GM13977 (cell line): ENCODE data around the gene KCNG2.

Source experiments
- DNase-seq: peaks from one replicate; pipeline ENCODE4 v3.0.0; 2012; ENCODE audit warnings: low spot score
- in situ Hi-C: fragments of 300-500 bp; cut with MboI; formaldehyde crosslinking; loops from one replicate; pipeline ENCODE4 v1.12.0; 2022; ENCODE audit warnings: low sequenced_read_pairs, low pct_unique_long_range_greater_than_20kb, mixed read lengths, inconsistent platforms; ENCODE audit not compliant: unreplicated experiment
- TF ChIP-seq, protein P1 (sequence below): IDR thresholded peaks from 2 replicates; pipeline ENCODE4 v1.5.1; 2012; ENCODE audit warnings: mild to moderate bottlenecking, control low read depth; ENCODE audit not compliant: insufficient read depth; ENCODE audit errors: extremely low read depth, missing control alignments

Gene KCNG2

DNA sequence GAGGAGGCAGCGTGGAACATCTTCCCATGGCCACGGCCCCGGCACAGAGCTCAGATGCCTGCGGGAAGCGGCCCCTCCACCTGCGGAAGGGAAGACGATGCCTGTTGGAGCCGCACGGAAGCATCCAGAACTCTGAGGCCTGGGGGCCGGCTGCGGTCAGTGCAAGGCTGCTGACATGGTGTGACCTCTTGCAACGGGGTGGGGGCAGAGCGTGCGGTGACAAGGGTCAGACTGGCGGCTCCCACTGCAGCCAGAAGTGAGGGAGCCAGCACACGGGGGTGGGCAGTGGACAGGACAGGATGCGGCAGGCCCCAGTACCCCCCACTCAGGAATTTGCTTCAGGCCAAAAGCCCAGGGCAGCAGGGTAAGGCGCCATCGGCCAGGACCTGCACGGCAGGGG is 104.9 kb downstream of the KCNG2 start:
- DNase-seq = no peak
- TF ChIP-seq, protein P1, sequence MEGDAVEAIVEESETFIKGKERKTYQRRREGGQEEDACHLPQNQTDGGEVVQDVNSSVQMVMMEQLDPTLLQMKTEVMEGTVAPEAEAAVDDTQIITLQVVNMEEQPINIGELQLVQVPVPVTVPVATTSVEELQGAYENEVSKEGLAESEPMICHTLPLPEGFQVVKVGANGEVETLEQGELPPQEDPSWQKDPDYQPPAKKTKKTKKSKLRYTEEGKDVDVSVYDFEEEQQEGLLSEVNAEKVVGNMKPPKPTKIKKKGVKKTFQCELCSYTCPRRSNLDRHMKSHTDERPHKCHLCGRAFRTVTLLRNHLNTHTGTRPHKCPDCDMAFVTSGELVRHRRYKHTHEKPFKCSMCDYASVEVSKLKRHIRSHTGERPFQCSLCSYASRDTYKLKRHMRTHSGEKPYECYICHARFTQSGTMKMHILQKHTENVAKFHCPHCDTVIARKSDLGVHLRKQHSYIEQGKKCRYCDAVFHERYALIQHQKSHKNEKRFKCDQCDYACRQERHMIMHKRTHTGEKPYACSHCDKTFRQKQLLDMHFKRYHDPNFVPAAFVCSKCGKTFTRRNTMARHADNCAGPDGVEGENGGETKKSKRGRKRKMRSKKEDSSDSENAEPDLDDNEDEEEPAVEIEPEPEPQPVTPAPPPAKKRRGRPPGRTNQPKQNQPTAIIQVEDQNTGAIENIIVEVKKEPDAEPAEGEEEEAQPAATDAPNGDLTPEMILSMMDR = no peak
- in situ Hi-C loops = no loop called here

DNA sequence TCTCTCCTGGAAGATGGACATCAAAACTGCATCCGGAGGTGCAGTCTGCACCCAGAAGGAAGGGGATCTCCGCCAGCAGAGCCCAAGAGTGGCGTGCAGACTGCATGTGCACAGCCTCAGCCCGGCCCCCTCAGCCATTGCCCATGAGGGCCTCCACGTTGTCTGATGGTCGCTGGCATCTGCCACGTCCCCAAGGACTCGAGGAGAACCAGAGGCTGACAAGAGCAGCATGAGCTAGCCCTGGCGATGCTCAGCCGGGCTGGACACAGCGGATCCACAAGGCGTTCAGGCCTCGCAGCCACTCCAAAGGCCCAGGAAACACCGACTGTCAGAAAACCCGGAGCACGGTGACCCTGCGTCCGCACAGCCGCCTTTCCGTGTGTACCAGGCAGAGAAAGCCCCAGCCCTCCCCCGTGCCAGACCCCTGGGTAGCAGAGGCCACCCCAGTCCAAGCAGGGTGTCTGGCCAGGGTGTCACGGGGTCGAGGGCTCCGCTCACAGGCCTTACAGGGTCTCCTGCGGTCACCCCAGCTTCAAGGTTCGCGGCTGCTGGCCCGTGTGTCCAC is 105.4 kb downstream of the KCNG2 start:
- TF ChIP-seq, protein P1 = no peak
- in situ Hi-C loops = no loop called here
- no peak for DNase-seq

DNA sequence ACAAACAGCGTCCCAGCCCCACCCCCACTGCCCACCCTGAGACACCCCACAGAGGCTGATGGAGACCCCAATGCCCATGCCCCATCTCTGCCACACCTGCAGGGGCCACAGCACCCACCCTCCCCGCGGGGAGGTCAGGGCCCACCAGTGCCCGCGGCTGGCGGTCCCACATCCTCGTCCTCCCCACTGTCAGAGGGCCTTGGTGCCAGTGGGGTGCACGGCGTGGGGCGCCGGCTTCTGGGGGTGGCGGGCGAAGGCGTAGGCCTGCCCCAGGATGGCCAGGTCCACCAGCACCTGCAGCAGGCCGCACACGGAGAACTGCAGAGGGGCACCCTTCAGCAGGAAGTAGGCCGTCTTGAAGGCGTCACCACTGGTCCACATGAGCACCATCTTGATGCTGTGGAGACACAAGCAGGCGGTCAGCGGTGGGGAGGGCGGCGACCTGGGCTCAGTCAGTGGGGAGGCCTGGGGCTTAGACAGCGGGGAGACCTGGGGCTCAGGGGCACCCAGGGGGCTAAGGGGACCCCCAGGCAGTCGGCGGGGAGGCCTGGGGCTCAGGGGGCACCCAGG is 106.1 kb downstream of the KCNG2 start:
- no peak for DNase-seq
- in situ Hi-C loops = no loop called here

DNA sequence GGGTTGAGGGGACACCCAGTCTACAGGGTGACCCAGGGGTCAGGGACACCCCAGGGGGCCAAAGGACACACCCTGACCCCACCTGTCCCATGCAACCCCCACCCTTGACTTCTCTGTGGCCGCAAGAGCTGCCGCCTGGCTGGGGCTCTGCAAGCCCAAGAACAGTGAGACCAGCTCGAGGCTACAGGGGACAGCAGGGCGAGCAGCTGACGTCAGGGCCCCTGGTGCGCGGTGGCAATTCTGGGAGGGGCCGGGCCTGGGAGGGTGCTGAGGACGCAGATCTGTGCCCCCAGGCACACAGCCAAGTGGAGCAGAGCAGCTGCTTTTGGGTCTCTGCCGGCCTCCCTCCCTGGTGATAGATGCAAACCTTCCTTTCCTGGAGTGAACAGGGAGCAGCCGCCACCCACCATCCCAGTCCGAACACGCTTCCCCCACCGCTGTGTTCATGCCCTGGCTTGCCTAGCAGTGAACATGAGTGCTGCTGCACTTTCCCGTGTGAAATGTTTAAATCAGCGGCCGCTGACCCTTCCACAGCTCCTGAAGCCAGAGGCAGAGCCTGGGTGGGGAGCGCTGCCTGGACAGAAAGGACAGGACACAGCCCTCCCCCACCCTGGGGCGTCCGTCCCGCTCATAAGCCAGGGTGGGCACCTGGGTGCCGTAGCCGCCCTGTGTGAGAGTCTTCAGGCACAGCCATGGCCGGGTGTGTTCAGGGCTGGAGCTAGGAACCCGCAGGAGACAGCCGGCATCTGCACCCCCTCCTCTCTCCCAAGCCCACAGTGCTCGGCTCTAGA is 106.8 kb downstream of the KCNG2 start:
- in situ Hi-C loops = no loop called here
- no peak for DNase-seq
- TF ChIP-seq, protein P1 = no peak

More for the DNA sequence above, 106.1 kb downstream of the KCNG2 start:
- TF ChIP-seq, protein P1 = no peak

DNA sequence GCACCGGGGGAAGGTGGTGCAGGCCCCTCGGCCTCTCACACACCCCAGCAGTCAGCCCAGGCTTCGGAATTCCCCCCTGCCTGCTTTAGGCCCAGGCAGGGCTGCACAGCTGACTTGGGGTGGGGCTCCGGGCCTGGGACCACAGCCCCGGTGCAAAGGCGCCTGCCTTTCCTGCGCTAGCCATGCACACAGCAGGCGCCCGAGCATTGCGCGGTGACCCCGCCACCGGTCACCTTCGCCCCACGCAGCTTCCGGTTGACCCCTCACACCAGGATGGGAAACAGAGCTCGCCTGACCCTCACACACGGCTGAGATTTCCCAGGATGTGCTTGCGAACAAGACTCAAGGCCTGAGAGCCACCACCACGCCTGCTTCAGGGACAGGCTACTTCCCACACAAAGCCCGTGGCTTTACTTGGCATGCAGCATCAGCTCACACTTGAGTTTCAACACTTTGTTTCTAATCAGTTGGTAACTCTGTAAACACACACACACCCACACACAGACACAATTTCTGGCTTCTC is 107.7 kb downstream of the KCNG2 start:
- DNase-seq = no peak
- TF ChIP-seq, protein P1 = no peak
- in situ Hi-C loops = no loop called here

DNA sequence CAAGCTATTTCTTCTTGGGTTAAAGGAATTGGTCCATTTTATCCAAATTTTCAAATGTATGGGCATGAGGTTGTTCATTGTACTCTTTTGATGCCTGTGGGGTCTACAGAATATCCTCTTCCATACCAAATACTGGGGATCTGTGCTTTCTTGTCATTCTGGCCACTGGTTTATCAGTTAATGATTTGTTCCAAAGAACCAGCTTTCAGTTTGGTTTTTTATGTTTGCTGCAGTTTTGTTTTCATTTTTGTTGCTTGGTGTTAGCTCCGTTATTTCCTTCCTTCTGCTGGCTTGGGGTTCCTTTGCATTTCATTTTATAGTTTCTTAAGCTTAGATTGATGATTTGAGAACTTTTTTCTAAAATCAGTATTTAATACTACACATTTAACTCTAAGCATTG is 108.3 kb downstream of the KCNG2 start:
- in situ Hi-C loops = no loop called here
- TF ChIP-seq, protein P1 = no peak
- DNase-seq = no peak
